Spleen (tissue), 7 donors: ENCODE results near the gene DIO1.

Experiments used
- CTCF ChIP-seq, 11 experiments: fragments of 200-600 bp in 7 of 11; fragments of 450-650 bp in 4 of 11; sonication (generic) in 4 of 11; IDR thresholded peaks in 8 of 11; conservative IDR thresholded peaks in 3 of 11; 1 replicate in 7 of 11; 2 replicates in 4 of 11; pipeline versions ENCODE4 v1.4.0 to v1.8.0; 2016 to 2021; ENCODE audit warnings: antibody characterized with exemption in 11 of 11, inconsistent platforms in 4 of 11, mild to moderate bottlenecking in 1 of 11
- POLR2A ChIP-seq, 3 donors: fragments of 450-650 bp; IDR thresholded peaks; one replicate each; pipeline ENCODE4 v1.5.1; 2017; ENCODE audit warnings: antibody characterized with exemption in 3 of 3, mild to moderate bottlenecking in 1 of 3
- POLR2AphosphoS5 ChIP-seq, 3 donors: sonication (generic); formaldehyde crosslinking; IDR thresholded peaks; one replicate each; pipeline ENCODE4 v1.5.1; 2017; ENCODE audit warnings: antibody characterized with exemption in 3 of 3
- donor health status: DM: no; HTN: no; CAD: no; lungs with moderate emphysema.
- donor health status: DM: no; HTN: no; CAD: no.
- donor health status: DM: no; HTN: no; CAD: no.

- no peak for TF ChIP-seq CTCF (IDR thresholded peaks at IDR 0.05 in 8 of 11, conservative IDR thresholded peaks at IDR 0.05 in 3 of 11)
- no peak for TF ChIP-seq POLR2A (IDR thresholded peaks at IDR 0.05)
- no peak for TF ChIP-seq POLR2AphosphoS5 (IDR thresholded peaks at IDR 0.05)
Observed at GRCh38 chr1:53893999-53894636, at the start of gene DIO1.
